HG03097 (cell line): Measurements from ENCODE around the gene QRFP.

ENCODE experiments used
- ATAC-seq: cut with Tn5 transposase; IDR thresholded peaks from one replicate; pipeline ENCODE4 v1.9.1; 2021; ENCODE audit not compliant: unreplicated experiment, low FRiP score

Gene QRFP

DNA sequence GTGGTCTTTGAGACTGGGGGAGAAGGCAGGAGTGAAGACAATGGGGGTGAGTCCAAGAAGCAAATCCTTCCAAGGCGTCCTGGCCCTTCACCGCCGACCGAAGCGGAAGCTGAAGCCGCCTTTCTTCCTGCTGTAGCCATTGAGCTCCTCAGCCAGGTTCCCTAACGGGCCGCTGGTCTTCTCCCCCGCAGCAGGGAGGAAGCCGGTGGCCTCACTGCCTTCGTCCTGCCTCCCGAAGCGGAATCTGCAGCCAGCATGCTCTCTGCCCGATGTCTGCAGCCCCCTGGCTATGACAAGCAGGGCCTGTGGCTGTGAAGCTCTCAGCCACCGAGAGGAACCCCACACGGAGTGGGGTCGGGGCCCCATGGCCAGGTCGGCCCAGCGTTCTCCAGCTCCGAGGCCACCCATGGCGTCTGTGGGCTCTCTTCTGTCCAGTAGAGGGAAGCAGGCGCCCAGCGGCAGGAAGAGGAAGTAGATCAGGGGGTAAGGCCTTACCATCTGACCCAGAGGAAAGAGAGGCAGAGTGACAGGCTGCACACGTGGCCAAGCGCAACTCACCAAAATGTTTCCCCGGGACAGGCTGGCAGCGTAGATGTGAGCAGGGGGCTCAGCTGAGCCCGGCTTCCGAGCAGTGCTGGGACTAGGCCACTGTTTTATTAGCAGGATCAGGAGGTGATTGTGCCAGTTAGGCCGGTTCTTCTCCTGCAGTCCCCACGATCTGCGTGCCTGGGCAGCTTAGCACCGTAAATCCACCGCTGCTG is 3.1 kb downstream of the QRFP start:
- no peak for ATAC-seq

DNA sequence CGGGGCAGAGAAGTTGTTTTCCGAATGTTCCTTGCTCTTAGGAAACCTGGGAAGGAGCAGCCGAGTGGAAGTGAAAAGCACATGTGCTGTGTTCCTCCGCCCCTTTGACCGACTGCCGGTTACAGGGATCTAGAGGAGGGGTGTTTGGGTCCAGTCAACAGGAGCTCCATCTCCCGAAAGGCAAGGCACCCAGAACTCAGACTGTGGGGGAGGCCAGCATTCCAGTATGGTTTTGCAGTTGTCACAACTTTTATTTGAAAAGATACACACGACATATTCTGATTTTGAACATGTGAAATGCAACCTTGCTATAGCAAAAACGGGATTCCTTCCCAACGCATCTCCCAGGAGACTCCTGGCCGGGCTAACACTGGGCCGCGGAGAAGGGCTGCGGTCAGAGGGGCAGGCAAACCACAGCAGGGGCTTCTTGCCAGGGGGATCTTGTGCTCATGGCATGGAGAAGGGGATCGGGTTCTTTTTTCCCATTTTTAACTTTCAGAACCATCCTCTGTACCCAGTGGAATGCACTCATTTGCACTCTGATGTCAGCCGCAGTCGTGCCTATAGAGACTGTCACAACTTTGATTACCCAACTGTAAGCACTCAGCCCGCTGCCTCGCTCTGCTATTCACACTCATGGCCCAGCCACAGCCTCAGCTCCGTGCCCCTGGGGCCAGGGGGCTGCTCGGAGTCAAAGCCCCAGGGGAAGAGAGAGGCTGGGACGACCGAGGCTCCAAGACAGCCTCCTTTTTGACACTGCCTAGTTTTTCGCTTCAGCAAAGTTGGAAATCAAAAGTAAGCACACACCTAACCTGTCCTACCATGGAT is 3.9 kb downstream of the QRFP start:
- no peak for ATAC-seq

DNA sequence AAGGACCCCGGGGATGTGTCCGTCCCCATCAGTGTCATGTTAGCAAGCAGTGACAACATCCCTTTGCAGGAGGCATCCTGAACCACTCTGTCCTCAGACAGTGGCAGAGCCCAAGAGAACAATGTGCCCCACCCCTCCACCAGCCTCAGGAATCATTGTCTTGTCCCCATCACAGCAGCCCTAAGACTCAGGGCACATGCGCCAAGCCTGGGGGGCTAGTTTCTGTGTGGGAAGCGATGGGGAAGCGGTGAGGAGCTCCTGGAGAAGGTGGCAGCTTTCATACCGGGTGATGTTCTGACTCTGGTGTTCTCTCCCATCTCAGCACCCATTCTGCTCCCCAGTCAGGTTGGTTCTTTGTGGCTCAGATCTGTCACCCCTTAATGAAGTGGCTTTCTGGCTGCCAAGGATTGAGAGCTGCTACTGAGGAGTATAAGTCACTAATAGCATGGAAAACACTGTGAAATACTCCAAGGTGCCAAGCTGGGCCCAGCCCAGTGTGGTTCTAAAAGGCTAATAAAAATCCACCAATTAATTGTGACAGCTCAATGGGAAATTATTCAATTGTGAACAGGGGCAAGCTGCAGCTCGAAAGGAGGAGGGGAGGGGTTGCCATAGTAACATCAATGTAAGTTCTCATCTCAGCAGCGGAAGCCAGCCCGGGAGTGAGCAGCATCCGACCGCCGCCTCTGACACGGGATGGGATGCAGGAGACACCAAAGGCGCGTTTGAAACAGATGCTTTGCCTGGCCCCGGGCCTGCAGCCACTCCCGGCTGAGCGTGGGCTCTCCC is 4.7 kb downstream of the QRFP start:
- ATAC-seq, result no peak

DNA sequence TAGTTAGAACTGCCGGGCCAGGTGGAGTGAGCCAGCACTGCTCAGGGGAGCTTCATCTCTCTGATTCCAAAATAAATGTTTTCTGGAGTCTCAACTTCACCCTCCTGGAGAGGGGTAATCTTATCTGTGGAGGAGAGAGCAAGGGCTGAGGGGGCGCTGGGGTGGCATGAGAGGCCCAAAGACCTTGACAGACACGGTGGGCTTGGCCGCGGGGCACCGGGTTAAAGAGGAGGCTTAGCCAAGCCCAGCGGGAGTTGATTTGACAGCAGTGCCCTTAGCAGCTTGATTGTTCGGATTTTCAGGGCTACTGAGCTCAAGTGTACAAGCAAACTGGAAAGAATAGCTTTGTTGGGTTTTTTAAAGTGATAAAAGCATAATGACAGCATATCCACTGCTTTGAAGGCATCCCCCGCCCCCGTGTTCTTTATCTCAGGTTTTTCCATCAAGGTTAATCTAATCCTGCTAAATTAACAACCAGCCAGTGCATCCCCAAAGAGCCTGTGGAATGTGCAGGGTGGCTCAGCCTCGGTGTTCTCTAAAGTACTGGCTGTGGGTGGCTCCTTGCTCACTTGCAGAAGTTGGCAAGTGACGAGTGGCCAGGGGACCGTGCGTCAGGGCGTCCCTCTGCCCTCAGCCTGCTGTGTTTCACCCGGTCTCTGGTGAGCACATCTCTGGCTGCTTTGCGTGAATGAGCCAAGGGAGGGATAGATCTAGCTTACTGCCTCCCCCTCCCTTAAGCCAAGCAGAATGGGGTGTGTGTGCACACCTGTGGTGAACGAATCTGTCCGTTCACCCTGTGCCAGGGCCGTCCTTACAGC is 5.5 kb downstream of the QRFP start:
- ATAC-seq, result no peak

DNA sequence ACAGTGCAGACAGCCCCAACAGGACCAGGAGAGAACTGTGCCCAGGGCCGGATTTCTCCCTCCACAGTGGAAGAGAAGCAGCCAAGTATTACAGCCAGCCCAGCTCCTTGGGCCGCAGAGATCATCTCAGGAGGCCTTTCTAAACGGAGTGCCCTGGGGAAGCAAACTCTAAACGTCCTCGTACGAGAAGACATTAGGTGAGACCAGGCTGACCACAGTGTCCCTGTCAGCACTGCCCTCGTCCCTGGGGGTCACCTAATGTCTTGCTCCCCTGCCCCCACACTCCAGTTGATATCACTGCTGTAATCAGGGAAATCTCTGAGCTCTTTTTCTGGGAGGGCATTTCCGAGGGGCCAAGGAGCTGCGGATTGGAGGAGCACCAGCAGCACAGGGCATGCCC is 6.5 kb downstream of the QRFP start:
- no peak for ATAC-seq

DNA sequence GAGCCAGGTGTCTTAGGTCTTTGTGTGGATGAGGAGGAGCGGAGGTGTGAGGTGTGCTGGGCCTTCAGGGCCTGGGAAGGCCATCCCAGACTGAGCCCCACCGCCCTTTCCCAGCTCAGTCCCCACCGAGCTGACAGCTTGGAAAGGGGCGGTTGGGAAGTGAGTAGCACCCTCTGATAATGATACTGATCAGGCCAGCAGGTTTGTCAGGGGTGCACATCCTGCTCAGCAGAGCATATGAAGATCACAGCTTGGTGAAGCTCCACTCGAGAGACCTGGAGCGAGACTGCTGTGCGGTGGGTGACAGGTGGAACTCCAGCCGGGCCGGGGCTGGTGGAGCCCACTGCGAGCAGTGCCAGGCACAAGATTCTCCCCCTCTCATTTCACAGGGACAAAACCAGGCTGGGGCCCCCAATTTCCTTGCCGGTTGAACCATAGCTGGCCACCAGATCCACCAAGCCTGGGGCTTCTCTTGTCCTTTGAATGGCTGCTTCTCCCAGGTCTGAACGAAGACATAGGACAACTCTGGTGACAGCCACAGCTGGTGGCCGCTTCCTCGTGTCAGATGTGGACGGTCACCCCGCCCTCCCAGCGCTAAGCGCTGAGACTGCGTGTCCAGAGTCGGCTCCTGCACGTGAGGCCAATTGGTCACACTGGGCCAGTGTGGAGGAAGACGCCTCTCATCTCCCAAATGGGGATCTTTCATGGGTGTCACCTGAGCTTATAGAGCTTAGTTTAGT is 8.3 kb downstream of the QRFP start:
- no peak for ATAC-seq

DNA sequence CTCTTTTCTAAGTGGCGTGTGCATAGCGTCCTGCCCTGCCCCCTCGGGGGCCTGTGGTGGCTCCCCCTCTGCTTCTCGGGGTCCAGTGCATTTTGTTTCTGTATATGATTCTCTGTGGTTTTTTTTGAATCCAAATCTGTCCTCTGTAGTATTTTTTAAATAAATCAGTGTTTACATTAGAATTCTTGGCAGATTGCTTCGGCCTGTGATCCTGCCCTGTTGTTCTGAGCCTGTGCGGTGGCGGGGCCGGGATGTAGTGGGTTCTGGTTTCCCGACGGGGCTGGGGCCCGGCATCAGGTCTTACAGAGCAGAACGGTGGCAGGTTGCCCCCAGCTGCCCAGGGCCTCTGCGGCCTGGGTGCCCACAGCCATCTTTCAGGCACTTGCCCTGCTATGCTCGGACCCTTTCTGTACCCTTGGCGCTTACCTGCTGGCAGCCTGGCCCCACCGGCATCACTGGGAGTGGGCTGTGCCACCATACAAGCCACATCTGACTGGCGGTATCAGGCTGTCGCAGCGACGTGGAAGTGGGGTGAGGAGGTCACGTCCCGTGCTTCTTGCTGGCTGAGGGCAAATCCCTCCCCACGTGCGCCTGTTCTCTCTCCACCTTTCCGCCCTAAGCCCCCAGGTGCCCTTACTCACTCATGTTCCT is 9.0 kb downstream of the QRFP start:
- no peak for ATAC-seq

DNA sequence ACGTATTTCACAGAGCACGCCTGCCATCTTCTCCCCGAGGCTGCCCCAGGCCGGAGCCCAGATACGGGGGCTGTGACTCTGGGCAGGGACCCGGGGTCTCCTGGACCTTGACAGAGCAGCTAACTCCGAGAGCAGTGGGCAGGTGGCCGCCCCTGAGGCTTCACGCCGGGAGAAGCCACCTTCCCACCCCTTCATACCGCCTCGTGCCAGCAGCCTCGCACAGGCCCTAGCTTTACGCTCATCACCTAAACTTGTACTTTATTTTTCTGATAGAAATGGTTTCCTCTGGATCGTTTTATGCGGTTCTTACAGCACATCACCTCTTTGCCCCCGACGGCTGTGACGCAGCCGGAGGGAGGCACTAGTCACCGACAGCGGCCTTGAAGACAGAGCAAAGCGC is 9.6 kb downstream of the QRFP start:
- no peak for ATAC-seq

DNA sequence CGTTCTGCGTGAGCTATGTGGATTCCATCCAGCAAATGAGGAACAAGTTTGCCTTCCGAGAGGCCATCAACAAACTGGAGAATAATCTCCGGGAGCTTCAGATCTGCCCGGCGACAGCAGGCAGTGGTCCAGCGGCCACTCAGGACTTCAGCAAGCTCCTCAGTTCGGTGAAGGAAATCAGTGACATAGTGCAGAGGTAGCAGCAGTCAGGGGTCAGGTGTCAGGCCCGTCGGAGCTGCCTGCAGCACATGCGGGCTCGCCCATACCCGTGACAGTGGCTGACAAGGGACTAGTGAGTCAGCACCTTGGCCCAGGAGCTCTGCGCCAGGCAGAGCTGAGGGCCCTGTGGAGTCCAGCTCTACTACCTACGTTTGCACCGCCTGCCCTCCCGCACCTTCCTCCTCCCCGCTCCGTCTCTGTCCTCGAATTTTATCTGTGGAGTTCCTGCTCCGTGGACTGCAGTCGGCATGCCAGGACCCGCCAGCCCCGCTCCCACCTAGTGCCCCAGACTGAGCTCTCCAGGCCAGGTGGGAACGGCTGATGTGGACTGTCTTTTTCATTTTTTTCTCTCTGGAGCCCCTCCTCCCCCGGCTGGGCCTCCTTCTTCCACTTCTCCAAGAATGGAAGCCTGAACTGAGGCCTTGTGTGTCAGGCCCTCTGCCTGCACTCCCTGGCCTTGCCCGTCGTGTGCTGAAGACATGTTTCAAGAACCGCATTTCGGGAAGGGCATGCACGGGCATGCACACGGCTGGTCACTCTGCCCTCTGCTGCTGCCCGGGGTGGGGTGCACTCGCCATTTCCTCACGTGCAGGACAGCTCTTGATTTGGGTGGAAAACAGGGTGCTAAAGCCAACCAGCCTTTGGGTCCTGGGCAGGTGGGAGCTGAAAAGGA is 10.9 kb downstream of the QRFP start:
- no peak for ATAC-seq

DNA sequence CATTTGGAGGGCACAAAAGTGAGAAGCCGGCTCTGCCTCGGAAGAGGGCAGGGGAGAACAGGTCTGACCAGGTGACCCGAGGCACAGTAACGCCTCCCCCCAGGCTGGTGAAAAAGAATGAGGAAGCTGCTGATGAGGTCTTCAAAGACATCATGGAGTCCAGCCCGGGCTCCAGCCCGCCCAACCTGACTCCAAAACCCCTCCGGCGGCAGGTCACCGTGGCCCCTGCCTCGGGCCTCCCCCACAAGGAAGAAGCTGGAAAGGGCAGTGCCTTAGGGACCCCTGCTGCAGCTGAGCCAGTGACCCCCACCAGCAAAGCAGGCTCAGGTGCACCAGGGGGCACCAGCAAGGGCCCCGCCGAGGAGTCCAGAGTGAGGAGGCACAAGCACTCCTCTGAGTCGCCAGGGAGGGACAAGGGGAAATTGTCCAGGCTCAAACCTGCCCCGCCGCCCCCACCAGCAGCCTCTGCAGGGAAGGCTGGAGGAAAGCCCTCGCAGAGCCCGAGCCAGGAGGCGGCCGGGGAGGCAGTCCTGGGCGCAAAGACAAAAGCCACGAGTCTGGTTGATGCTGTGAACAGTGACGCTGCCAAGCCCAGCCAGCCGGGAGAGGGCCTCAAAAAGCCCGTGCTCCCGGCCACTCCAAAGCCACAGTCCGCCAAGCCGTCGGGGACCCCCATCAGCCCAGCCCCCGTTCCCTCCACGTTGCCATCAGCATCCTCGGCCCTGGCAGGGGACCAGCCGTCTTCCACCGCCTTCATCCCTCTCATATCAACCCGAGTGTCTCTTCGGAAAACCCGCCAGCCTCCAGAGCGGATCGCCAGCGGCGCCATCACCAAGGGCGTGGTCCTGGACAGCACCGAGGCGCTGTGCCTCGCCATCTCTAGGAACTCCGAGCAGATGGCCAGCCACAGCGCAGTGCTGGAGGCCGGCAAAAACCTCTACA is 11.8 kb downstream of the QRFP start:
- ATAC-seq, result no peak

DNA sequence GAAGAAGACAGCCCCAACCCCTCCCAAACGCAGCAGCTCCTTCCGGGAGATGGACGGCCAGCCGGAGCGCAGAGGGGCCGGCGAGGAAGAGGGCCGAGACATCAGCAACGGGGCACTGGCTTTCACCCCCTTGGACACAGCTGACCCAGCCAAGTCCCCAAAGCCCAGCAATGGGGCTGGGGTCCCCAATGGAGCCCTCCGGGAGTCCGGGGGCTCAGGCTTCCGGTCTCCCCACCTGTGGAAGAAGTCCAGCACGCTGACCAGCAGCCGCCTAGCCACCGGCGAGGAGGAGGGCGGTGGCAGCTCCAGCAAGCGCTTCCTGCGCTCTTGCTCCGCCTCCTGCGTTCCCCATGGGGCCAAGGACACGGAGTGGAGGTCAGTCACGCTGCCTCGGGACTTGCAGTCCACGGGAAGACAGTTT is 12.5 kb downstream of the QRFP start:
- ATAC-seq, result no peak

DNA sequence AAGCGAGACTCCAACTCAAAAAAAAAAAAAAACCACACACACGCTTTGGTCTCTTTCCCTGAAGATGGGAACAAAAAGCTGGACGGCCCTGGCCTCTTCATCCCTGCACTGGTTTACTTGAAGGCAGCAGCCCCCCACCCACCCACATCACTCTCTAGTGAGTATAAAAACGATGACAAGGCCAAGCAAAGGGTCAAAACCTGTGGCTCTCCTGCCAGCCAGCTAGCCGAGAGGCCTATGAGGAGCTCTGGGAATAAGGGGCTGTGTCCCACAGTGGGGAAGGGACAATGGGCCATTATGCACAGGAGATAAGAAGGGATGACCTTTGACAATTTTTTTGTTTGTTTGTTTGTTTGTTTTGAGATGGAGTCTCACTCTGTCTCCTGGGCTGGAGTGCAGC is 13.1 kb downstream of the QRFP start:
- no peak for ATAC-seq

DNA sequence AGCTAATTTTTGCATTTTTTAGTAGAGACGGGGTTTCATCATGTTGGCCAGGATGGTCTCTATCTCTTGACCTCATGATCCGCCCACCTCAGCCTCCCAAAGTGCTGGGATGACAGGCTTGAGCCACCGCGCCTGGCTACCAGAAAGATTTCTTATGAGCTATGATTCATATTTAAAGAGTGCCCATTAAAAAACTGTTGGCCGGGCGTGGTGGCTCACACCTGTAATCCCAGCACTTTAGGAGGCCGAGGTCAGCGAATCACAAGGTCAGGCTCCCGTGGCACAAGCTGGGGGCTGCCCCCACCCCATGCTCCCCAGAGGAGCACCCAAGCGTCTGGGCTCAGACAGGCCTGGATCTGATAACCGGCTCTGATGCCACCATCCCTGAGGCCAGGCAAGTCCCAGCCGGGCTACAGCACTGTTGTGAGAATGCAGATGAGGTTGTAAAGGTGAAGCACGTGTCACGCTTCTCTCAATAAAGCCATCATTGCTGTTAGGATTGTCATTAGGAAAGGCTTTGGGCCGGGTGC is 13.9 kb downstream of the QRFP start:
- ATAC-seq, result no peak

DNA sequence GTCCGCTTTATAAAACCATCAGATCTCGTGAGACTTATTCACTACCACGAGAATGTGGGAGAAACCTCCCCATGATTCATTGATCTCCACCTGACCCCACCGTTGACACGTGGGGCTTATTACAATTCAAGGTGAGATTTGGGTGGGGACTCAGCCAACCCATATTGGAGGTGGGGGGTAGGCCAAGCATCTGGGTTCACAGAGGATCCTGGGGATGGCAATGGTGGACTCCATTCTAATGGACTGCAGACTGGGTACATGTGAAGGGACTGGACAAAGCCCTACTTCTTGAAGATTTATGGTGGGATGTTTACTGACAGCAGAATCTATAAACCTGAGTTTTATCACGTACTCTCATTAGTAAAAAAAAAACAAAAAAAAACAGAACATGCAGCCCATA is 15.1 kb downstream of the QRFP start:
- no peak for ATAC-seq

DNA sequence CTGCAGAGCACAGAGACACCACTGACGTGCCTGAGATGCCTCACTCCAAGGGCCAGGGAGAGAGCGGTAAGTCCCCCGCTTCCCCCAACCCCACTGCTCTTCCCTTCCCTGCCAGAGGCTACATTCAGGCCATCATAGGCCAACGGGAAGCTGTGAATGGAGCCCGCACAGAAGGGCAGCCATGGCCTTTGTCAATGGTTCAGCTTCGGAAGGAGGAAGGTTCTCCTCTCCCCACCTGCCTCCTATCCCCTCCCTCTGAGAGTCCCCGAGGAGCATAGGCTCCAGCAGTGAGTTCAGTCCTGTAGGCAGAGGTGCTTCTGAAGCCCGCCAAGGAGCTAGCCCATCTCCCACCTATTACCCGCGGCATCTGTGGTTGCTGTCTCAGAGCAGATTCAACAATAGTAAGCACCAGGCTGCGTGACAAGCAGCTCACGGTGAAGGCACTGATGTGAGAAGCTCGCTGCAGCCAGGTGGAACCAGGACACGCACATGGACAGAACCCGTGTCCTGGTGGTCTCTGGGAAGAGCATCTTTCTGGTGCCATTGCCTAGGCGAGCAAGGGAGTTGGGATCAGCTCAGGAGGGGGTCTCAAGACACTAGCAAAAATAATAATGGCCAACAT is 15.9 kb downstream of the QRFP start:
- no peak for ATAC-seq

DNA sequence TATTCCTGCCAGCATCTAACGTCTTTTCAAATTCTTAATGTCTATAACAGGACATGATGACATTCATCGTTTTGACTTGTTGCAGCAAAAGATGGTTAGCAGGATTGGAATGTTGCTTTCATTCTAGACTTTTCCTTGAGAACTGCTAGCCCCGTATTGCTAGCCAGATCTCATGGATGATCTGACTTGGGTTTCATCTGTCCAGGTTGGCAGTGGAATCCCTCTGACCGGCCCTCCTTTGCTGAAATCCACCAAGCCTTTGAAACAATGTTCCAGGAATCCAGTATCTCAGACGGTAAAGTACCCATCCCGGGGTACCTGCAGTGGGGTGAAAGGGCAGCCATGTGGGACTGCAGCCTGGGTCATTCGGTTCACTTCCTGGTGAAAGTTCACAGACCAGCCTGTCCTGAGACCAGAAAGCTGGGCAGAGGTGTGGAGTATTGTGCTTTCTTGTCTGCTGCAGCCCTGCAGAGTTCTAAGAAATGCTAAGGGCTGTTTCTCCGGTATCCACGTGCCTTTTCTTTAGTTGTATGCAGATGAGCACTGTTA is 16.7 kb downstream of the QRFP start:
- ATAC-seq, result no peak
